ENCODE results near the gene UNC119B.

GRCh38 chr12:120755269-120755668, 45.0 kb downstream of the UNC119B start:
- TF ChIP-seq, protein P1, sequence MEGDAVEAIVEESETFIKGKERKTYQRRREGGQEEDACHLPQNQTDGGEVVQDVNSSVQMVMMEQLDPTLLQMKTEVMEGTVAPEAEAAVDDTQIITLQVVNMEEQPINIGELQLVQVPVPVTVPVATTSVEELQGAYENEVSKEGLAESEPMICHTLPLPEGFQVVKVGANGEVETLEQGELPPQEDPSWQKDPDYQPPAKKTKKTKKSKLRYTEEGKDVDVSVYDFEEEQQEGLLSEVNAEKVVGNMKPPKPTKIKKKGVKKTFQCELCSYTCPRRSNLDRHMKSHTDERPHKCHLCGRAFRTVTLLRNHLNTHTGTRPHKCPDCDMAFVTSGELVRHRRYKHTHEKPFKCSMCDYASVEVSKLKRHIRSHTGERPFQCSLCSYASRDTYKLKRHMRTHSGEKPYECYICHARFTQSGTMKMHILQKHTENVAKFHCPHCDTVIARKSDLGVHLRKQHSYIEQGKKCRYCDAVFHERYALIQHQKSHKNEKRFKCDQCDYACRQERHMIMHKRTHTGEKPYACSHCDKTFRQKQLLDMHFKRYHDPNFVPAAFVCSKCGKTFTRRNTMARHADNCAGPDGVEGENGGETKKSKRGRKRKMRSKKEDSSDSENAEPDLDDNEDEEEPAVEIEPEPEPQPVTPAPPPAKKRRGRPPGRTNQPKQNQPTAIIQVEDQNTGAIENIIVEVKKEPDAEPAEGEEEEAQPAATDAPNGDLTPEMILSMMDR (conservative IDR thresholded peaks at IDR 0.05): no peak
- TF ChIP-seq ZFX (IDR thresholded peaks at IDR 0.05): no peak
